Stomach (tissue), 4 donors: ENCODE results near the gene PPP1R13B.

Experiments used
- EP300 ChIP-seq: sonication (generic); formaldehyde crosslinking; IDR thresholded peaks from one replicate; pipeline ENCODE4 v1.6.1; 2017; ENCODE audit warnings: antibody characterized with exemption
- POLR2AphosphoS5 ChIP-seq, 3 donors: sonication (generic); formaldehyde crosslinking; IDR thresholded peaks; one replicate each; pipeline ENCODE4 v1.6.1; 2016; ENCODE audit warnings: antibody characterized with exemption in 3 of 3

DNA sequence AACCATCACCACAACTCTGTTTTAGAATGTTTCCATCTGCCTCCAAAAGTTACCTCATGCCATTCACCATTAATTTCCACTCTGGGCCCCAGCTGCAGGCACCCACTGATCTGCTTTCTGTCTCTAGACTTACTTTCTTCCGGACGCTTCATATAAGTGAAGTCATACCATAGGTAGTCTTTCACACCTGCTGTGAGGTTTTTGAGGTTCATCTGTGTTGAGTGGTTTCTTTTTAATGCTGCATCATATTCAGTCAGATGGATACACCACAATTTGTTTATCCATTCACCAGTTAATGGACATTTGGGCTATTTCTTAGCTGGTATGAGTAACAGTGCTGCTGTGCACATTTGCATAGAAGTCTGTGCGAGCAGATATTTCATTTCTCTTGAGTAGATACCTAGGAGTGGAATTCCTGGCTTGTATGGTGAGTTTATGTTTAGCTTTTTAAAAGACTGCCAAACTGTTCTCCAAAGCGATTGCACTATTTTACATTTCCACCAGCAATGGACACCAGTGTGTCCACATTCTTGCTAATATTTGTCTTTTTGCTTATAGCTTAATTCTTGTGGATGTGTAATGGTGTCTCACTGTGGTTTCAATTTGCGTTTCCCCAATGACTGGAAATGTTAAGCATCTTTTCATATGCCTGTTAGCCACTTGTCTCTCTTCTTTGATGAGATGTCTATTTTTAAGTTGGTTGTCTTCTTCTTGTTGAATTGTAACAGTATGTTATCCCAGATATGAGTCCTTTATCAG, 83.5 kb downstream of the PPP1R13B start:
- no peak for TF ChIP-seq EP300
- no peak for TF ChIP-seq POLR2AphosphoS5 (IDR thresholded peaks at IDR 0.05)
